Stimulated activated CD4-positive, alpha-beta T cell treated with anti-CD3 and anti-CD28 coated beads, Interleukin-15, amount 100 ng/mL, for 1 hour (primary cell): ENCODE data around the gene PRKCE.

Experiments used
- DNase-seq, 2 donors: peaks; one replicate each; pipeline ENCODE4 v3.0.0-alpha.2; 2020; ENCODE audit warnings: low read depth in 1 of 2, low spot score in 1 of 2

PRKCE gene

DNA sequence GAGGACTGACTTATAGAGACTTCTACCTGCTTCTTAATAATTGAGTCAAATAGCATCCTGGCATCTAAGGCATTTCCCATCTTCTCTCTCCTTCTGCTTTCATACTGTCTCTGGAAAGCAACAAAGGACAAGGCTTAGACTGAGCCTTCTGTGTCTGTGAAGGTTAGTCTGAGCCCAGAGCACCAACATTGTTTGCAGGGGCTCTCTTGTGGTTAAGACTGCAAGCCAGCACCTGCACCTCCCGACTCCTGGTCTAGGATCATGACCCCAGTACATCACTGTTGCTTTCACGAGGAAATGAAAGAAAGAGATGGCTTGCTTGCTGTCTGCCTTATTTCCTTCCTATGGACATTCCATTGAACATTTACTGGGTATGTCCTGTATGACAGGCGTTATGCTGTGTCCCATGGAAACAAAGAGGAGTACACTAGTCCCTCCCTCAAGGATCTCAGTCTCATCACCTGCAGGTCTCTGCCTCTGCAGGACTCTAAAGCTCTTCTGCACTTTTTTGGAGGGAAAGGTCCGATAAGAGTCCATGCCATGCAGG, 330.0 kb downstream of the PRKCE start:
- DNase-seq: no peak

- no peak for DNase-seq
Measured at GRCh38 chr2:45982096-45982495, 330.6 kb downstream of the PRKCE start.

DNA sequence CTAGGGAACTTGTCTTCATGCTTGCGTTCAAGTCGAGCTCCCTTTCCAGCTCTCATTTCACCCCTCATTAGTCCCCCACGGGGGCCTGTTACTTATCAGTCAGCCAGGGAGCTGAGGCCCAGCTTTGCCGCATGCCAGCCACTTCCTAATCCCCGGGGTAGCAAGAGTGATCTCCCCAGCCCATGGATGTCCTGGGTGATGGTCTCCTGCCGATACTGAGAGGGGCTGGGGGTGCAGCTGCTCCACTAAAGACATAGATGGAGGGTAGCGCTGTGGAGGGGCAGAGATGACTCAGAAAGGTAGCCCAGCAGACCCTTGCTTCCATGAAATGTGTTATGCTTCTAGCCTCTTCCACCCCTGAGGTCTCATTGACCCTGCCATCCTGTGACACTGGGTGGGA, 331.7 kb downstream of the PRKCE start:
- DNase-seq: no peak

DNA sequence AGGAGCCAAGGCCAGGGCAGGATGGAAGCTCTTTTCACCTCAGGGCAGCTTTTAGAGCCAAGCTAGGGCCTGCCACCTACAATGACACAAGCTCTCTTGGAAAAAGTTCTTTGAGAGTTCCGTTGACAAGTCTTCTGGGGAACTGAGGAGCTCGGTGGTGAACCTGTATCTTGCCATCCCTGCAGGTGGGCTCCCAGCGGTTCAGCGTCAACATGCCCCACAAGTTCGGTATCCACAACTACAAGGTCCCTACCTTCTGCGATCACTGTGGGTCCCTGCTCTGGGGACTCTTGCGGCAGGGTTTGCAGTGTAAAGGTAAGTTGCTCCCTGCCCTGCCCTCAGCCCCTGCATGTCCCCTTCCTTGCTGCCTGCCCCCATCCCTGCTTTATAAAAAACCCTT, 332.9 kb downstream of the PRKCE start:
- DNase-seq: no peak

- DNase-seq: no peak
Measured at GRCh38 chr2:45984896-45985473, 333.5 kb downstream of the PRKCE start.

DNA sequence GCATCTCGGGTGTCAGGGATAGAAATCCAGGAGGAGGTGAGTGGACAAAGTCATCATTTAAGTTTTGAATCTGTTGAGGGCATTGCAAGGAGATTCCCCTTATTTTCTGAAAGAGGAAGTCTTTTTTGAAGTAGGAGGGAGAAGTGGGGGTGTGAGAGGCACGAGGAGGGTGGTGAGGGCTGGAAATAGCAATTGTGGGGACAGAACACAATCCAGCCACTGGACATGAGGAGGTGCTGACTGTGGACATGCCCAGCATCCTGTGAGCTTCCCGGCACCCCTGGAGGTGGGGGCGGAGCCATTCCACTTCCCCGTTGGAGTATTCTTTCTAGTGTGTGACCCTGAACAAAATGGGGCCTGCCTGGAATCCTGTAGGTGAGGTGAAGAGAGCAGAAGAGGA, 335.0 kb downstream of the PRKCE start:
- DNase-seq: no peak

DNA sequence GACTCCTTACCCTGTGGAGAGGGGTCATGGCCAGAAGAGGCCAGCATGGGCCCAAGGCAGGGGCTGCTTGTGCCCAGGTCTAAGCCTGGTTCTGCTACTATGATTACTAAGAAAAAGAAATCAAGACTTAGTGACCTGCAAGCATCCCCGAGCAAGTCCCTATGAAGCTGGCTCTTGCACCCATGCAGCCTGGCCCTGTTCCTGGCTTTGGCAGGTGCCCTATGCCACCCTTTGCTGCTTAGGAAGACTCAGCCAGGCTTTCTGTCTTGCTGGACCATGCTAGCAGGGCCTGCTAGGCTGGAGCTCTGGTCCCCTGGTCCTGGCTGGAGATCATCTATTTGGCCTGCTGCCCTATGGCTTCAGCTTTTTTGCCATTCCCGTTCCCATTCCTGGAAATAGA, 336.4 kb downstream of the PRKCE start:
- no peak for DNase-seq

DNA sequence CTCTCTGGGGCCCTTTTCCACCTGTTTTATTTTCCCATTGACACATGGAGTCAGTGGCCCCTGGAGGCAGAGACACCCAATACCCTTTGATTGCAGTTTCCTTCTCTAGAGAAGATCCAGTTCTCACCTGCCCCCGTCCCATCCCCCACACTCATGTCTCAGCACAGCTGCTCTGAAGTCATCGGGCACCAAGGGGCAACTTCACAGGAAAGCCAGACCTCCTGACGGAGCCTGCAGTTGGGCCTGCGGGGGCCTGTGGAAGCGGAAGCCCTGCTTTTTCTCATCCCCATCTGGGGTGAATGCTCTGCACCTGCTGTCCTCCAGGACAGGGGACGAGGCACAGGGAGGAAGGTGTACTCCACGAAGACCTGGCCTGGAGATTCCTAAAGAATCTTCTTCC, 337.4 kb downstream of the PRKCE start:
- no peak for DNase-seq

DNA sequence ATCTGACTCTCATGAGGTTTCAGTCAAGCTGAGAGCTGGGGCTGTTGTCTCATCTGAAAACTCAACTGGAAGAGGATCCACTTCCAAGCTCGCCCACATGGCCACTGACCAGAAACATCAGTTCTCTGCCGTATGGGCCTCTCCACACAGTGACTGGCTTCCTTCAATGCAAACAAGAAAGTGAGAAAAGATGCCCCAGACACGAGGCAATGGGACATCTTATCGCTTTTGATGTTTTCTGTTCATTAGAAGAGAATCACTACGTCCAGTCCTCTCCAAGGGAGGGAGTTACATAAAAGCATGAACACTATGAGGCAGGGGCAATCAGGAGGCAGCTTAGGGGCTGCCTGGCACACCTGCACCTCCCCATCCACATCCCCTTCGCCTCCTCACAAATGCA, 338.7 kb downstream of the PRKCE start:
- DNase-seq: no peak

GRCh38 chr2:45992021-45992740, 340.7 kb downstream of the PRKCE start:
- no peak for DNase-seq

DNA sequence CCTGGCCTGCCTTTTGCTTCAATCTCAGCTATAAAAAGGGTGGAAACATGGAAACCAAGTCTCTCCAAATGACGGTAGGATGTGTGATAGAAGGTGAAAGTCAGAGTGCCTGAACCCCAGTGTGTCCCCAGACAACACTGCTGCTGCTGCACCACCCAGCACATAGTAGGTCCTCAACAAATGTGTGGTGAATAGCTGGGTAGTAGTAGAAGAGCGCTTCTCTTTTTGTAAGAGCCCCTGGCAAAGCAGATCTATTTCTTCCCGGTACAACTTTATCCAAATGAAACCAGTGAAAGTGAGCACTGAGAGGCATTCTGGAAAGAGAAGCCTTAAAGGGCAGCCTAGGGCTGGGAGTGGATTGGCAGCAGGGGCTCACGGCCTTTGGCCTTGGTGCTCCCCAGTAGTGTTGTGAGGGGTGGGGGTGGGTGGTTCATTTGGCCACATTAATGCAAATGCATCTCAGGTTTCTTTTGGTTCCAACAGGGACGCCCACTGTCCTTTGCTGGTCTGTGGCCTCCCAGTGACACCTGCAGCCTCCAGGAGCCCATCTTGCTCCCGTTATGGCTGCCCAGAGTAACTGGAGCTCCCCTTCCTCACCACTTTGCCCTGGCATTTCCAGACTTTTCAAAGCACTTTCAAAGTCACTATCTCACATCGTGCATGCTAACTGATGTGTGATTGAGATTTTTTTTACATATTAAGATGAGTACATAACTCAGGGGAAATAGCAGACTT, 341.4 kb downstream of the PRKCE start:
- DNase-seq: no peak

GRCh38 chr2:45993476-45993991, 342.1 kb downstream of the PRKCE start:
- DNase-seq: peak in 1 of 2 donors; percentile 6

DNA sequence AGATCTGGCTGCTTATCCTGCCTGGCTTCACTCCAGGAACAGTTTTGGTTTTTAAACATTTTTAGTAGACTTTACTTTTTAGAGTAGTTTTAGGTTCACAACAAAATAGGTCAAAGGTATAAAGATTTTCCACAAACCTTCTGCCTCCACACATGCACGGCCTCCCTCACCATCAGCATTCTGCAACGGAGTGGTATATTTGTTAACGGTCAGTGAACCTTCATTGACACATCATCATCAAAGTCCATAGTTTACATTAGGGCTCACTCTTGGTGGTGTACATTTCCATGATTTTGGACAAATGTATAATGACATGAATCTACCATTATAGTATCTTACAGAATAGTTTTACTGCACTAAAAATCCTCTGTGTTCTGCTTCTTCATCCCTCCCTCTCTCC, 342.6 kb downstream of the PRKCE start:
- no peak for DNase-seq

DNA sequence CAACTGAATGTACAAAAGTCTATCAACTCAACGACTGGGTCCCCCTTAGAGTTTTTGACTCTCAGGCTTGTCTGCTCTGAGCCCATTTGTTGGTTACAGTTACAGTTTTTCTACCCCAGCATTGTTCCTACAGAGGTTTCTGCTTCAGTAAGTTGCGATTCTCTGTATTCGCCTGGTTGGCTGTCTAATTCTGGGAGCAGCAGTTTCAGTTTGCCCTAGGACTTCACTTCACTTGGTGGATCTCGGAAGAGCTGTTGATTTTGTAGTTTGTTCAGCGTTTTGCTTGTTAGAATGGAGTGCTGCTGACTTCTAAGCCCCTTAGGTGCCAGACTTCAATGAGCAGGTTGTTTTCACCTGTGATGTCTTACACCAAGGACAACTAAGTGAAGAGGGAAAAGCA, 349.2 kb downstream of the PRKCE start:
- DNase-seq: no peak

DNA sequence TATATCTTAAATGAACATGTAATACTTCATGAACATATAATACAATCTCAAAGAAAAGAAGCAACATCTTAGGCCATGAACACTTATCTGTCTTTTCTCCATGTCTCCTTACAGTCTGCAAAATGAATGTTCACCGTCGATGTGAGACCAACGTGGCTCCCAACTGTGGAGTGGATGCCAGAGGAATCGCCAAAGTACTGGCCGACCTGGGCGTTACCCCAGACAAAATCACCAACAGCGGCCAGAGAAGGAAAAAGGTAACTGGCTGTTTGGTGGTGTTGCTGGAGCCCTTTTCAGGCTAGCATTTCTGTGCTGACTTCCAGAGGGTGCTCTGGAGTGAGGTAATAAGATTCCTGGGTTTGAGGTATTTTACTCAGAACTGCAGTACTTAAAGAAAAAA, 349.8 kb downstream of the PRKCE start:
- DNase-seq: no peak

DNA sequence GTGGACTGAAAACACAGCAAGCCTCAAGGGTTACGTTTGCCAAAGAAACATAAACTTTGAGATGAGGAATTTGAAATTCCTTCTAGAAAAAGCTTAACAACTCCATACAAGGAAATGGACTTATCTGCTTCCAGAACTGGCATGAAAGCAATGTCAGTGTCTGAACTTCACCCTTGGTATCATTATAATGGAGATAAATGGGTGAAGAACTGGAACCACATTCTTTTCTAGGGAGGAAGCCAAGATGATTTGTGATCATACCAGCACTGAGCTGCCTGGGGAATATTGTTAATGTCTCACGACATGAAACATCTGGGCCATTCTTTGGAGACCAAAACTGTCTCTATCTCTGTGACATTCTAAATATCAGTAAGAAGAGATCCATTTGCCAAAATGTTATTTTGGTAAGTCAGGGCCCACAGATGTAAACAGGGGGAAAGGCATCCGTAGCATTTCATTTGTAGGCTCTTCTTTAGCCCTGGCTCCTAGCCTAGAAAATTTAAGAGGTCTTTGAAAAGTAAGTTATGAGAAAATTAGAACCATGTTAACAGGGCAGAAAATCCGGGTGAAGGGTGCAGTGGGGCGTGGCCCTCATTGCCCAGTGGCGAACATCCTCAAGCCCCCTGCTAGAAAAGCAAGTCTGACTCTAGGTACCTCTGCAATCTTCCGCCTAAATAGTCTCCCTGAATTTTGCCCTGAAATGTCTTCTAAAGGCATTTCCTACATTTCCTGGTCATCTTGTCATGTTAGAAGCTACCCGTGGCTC, 350.4 kb downstream of the PRKCE start:
- DNase-seq: no peak

DNA sequence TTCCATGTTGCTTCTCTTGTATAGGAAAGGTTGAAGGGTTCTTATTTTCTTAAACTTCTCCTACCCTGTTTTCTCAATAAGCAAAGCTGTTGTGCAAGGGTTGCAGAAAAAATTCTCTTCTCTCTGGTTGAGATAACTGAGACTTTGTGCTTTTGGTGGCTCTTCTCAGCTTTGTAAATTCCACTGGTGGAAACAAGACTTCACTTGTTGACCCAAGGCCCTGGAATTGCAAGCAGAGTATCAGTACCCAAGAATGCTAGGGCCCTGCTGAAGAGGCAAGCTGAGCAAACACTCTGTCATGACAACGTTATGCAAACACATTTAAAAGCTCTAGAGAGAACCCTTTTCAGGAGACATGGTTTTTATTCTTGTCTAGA, 351.0 kb downstream of the PRKCE start:
- DNase-seq: no peak

GRCh38 chr2:46002947-46003346, 351.5 kb downstream of the PRKCE start:
- DNase-seq: no peak

- DNase-seq: no peak
Measured at GRCh38 chr2:46003903-46004473, 352.5 kb downstream of the PRKCE start.

GRCh38 chr2:46006473-46007025, 355.1 kb downstream of the PRKCE start:
- DNase-seq: no peak

DNA sequence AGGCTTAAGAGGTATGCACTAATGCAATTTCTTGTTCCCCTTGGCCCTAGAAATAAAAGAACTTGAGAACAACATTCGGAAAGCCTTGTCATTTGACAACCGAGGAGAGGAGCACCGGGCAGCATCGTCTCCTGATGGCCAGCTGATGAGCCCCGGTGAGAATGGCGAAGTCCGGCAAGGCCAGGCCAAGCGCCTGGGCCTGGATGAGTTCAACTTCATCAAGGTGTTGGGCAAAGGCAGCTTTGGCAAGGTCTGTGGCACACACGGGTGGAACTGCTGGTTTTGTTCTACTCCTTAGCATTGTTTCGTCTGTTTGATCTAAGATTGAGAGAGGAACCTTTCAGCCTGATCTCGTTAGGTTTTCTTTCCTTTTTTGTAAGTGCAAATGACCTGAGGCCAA, 355.9 kb downstream of the PRKCE start:
- DNase-seq: no peak
